ENCODE data around the gene IDE.
"Not testable (repeated sequence)": the region's sequence is repeated elsewhere in the genome, so short reads cannot be mapped to it uniquely, and the experiment has no call there.

IDE gene

DNA sequence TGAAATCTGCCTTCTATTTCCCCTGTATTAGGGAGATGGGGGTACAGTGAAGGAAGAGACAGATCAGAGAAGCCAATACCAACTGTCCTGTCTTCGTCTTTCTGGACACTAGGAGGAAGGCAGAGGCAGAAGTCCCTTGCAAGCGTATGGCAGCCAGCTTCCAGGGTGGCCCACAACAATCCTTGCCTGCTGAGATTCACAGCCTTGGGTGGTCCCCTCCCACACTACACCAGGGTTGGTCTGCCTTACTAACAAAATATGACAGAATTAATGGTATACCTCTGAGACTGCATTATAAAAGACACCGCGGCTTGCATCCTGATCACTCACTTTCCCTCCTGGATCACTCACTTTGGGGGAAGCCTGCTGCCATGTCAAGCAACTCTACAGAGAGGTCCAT is 90.4 kb downstream of the IDE start:
- no peak for DNase-seq

DNA sequence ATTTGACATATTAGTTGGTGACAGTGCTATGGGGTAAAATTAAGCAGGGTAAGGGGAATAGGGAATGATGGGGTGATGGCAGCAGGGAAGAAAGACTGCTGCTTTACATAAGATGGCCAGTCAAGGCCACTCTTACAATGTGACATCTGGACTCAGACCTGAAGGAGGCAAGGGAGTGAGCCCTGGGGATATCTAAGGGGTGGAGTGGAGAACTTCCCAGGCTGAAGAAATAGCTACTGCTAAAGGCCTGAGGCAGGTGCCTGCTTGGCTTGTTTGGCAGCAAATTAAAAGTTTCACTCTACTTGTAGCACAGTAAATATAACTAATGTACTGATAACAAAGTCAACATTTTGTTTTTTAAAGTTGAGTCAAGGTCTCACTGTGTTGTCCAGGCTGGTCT is 93.5 kb downstream of the IDE start:
- no peak for DNase-seq

DNA sequence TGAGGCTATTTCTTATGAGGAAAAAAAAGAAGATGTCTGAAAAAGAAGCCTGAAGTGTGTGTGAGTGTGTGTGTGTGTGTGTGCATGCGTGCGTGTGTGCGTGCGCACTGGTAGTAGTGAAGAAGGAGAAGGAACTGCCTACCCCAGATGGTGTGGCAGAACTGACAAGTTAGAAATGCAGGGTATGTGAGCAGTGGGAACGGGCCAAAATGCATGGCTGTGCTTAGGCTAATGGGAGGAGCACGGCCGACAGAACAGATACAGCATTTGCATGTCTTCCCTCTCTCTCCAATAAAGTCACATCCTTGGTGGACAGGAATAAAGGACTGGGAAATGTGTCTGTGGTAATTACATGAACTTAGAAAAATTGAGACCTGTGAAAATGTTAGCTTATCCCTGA is 94.3 kb downstream of the IDE start:
- DNase-seq: no peak

DNA sequence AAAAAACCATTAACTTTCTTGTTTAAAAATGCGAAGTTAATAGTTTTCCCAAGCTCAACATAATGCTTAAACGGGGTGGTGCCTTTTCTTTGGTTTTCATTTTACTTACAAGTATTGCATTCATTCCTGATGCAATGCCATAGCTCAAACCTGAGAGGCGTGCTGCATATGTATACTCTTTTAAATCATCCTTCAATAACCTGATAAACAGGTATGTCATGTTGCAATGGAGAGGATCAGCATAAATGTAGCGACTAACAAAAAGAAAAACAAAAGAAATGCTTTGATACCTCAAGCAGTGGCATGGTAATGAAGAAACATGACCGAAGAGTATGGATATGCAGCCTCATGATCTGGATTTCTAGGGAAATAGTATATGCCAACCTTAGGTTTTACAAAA is 95.4 kb downstream of the IDE start:
- DNase-seq: no peak

DNA sequence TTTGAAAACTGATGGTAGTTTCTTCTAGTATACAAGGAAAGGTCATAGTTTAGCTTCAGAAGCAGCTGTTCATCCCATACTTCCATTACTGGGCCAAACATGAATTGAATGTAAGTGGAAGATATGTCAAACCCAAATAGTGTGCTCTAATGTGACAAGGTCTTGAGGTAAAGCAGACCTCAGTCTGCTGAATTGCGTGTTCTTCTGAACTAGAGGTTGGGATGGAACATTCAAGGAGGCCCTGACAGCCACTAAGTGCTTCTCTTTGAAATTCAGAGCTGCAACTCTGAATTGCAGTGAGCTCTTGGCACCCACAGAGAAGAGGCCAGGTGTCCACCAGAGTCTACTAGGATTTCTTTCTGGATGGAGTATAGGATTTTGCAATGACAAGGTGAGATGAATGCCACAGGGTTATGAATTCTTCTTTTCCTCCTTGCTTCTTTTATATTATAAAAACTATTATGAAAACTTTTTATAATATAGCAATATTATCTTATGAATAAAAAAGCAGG is 98.5 kb downstream of the IDE start:
- no peak for DNase-seq

DNA sequence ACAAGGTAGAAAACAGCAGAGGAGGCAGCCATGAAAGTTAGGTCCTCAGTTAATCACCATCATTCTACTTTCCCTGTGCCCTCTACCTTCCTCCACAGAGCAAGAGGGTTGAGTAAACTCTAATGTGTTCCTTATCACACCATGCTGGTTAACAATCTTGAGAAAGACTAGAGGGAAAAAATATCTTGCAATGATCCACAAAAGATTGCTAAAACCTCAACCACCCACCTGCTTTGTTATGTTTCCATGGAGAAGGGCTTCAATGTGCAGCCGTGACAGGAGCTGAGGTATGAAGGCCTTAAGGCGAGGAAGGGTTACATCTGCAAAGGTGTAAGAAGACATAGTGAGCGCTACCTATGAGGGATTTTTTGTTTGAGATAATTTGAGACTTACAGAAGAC is 103.9 kb downstream of the IDE start:
- DNase-seq: no peak

DNA sequence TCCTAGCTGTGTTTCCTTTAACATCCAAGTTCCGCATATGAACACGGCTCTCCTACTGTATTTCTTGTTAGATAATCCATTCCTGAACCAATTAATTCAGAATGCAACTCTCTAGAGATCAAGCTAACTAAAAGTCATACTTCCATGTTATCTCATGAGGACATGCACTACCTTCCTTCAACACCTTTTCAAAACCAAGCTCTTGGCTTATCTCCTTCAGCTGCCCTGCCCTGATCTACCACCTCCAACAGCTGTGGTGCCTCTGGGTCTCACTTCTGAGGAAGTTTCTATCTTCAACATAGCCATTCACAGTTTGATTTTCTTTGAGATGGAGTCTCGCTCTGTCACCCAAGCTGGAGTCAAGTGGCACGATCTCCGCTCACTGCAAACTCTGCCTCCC is 109.5 kb downstream of the IDE start:
- no peak for DNase-seq

DNA sequence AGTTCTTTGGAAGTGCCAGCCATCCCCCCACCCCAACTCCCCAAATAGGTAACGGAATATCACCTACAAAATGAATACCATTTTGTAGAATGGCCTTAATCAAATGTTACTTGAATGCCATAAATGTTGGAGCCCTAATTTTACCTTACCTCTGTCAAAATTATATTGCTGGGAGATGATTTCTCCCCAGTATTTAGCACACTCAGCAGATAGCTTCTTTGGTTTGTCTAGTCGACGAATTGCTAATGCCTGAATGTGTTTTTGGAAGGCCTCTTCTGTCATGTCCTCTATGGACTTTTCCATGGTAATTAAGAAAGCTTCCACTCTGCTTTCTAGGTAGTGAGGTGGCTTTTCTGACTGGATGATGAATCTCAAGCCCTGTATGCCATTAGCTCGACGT is 110.3 kb downstream of the IDE start:
- no peak for DNase-seq

DNA sequence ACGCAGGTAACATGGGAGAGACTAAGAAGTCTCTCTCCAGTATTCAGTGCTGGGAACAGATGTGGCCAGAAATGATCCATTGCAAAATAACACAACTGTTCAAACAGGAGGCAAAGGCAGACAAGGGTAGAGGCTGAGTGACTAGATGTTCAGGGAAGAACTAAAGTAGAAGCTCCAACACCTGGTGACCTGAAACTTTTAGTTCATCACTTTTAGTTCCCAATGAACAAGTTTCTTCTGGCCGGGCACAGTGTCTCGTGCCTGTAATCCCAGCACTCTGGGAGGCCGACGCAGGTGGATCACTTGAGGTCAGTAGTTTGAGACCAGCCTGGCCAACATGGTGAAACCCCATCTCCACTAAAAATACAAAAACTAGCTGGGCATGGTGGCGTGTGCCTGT is 118.9 kb downstream of the IDE start:
- not testable (repeated sequence) for DNase-seq

DNA sequence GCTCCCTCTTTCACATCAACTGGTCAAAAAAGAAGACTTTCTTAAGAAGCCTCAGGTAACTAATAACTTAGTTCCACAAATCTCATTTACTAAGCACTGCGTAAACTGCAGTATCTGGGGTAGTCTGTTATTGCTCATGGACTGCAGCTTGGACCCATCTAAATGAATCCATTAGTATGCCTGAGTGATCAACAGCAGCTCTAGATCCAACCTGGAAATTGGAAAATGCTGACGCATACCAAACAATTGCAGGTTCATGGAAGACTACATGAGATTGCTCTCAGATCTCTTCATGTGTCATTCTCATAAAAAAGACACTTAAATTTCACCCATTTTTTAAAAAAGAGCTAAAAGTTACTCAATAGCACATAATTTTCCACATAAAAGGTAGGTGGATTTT is 121.6 kb downstream of the IDE start:
- no peak for DNase-seq

DNA sequence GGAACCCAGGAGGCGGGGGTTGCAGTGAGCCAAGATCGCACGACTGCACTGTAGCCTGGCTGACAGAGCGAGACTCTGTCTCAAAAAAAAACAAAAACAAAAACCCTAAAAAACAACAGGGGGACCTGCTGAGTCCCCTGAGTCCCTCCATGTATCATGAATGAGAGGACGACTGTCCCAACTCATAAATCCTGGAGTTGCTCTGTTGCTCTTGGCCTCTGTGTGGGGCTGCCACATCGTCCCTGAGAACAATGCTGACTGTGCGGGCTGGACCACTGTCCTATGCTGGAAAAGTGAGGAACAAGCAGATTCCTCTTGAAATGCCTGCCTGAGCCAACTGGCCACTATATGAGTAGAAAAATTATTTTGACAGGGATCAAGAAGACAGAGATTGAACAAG is 122.5 kb downstream of the IDE start:
- DNase-seq: no peak

DNA sequence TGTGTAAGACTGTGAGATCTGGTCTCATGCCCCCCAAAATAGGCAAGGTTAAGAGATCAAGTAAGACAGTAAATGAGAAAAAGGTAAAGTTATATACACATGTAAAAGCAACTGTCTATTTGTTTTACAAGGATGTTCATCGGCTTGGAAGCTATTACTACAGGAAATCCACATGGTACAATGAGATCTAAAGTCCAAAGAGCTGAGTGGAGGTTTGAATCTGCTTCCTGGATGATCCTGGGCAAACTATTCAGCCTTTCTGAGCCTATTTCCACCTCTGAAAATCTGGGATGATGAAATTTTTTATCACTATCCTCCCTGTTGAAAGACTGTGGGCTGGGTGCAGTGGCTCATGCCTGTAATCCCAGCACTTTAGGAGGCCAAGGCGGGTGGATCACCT is 123.0 kb downstream of the IDE start:
- no peak for DNase-seq

DNA sequence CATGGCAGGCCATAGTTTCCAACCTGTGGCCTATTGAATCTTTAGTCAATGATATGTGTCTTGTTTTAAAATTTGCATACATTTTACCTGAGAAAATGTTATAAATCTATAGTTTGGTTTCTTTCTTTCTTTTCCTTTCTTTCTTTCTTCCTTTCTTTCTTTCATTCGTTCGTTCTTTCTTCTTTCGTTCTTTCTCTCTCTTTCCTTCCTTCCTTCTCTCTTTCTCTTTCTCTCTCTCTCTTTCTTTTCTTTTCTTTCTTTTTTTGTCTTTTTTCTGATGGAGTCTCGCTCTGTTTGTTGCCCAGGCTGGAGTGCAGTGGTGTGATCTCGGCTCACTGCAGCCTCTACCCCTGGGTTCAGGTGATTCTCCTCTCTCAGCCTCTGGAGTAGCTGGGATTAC is 133.3 kb downstream of the IDE start:
- no peak for DNase-seq

DNA sequence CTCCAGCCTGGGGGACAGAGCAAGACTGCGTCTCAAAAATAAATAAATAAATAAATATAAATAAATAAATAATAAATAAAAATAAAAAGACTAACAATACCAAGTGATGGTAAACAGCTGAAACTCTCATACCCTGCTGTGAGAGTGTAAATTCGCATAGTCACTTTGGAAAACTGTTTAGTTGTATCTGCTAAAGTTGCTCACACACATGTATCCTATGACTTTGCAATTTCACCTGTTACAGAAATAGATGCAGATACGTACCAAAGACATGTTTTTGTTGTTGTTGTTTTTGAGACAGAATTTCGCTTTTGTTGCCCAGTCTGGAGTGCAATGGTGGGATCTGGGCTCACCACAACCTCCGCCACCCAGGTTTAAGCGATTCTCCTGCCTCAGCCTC is 135.7 kb downstream of the IDE start:
- DNase-seq: no peak

DNA sequence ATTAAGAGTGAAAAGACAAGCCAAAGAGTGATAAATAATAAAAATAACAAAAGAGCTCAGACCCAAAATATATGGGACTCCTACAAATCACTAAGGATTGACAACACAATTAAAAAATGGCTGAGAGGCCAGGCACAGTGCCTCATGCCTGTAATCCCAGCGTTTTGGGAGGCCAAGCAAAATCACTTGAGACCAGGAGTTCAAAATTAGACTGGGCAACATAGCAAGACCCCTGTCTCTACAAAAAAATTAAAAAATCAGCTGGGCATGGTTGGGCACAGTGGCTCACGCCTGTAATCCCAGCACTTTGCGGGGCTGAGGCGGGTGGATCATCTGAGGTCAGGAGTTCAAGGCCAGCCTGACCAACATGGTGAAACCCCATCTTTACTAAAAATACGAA is 137.3 kb downstream of the IDE start:
- DNase-seq: no peak

DNA sequence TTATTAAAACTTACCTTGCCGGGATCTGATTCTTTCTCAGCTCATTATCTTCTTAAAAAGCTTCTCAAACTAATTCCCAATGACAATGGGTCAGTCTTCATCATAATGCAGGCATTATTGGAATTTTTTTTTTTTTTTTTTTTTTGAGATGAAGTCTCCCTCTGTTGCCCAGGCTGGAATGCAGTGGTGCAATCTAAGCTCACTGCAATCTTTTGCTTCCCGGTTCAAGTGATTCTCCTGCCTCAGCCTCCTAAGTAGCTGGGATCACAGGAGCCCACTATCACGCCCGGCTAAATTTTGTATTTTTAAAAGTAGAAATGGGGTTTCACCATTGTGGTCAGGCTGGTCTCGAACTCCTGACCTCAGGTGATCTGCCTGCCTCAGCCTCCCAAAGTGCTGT is 137.8 kb downstream of the IDE start:
- DNase-seq: not testable (repeated sequence)

DNA sequence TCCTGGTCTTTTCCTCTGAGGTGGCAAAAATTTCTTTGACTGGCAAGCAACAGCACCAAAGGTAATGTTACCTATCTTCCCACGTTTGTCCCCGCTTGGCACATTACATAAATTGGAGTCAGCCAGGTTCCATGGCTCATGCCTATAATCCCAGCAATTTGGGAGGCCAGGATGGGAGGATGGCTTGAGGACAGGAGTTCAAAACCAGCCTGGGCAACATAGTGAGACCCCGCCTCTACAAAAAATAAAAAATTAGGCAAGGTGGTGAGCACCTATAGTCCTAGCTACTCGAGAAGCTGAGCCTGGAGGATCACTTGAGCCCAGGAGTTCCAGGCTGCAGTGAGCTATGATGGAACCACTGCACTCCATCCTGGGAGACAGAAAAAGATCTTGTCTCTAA is 139.5 kb downstream of the IDE start:
- DNase-seq: no peak

DNA sequence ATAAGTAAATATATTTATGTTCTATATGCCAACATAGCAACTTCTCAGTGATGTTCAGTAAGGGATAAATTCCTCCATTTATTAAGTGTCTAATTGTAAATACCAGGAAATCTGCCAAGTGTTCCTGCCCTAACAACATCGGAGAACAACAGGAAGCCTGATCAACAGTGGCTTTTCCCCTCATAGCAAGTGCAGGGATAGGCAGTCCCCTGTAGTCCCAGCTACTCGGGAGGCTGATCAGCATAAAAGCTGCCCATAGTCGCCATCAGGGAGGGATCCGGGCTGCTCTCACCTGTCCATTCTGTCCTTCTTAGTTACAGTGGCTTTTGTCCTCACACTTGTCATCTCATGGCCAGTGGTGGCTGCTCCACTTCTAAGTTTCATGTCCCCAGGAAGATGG is 141.3 kb downstream of the IDE start:
- DNase-seq: no peak

DNA sequence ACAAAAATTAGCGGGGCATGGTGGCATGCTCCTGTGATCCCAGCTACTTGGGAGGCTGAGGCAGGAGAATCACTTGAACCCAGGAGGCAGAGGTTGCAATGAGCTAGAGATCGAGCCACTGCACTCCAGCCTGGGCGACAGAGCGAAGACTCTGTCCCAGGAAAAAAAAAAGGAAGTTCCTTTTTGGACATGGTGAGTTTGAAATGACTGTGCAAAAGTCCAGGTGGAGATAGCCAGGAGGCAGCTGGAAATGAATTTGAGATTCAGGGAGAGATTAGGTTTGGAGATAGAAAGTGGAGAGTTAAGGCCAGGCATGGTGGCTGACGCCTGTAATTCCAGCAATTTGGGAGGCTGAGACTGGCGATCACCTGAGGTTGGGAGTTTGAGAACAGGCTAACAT is 143.8 kb downstream of the IDE start:
- DNase-seq: no peak

DNA sequence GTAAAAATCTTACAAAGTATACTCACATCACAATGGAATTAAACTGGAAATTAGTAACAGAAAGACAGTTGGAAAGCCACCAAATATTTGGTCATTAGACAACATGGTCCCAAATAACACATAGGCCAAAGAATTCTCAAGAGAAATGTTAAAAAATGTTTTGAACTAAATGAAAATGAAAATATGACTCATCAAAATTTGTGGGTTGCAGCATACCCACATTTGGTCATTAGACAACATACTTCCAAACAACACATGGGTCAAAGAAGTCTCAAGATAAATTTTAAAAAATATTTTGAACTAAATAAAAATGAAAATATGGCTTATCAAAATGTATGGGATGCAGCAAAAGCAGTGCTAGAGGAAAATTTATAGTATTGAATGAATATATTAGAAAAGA is 152.3 kb downstream of the IDE start:
- no peak for DNase-seq

DNA sequence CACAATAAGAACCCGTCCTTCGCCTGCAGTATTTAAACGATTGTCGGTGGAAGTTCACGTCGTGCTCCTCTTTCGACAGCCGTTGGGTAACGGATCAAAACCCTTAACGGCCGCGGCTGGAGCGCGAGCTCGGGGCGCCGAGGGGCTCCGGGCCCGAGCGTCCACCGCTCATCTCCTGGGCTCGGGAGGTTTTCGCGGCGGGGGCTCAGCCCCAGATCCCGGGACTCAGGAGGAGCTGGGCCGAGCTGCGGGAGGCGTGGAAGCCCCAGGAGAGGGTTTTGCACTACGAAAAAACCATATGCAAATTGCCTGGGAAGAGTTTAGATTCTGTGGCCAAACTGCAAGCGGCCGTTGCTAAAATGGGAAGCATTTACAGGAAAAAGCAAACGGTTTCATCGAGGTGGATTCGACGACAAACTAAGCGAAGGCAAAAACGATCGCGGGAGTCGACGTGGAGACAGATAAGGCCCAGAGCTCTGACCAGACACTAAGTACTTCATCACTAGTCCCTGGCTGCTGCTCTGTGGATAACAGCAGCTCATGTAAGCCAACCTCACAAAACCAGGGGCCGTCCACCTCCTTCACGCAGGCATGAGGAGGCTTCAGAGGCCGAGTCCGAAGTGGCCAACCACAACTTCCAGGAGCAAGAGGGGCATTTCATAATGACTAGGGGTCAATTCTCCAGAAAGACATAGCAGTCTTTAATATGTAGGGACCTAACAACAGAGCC is 153.2 kb downstream of the IDE start:
- DNase-seq: no peak

DNA sequence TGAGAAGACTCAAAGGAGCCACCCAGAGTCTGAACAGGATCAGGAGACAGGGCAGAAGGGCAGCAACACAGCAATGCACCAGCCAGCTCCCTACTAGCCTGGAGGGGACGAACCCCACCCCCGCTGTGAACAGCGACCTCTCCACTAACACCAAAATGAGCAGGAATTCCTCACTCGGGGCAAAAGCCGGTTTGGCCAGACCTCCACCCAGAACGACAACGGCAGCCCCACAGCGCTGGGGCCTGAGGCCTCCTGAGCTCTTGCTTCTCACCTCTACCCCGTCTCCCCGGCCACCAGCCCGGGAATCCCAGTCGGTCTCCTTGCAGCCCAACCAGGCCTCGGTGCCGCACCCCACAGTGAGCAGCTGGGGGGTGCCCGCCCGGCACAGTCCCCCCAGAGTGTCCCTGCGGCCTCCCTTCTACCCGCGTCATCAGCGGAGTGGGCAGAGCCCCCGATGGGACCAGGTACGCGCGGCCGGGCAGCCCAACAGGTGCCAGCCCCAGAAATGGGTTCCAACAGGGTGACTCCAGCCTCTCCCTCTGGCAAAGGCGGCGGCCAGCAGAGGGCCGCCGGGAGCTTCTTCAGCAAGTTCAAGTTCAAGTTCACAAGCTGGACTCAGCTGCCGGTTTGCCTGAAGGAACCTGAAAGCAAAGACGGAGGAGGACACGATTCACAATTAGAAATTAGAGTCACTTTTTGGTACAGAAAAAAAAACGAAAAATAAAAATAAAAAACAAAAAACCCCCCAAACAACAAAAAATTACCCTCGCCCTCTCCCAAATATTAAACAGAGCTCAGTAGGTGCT is 153.9 kb downstream of the IDE start:
- no peak for DNase-seq

DNA sequence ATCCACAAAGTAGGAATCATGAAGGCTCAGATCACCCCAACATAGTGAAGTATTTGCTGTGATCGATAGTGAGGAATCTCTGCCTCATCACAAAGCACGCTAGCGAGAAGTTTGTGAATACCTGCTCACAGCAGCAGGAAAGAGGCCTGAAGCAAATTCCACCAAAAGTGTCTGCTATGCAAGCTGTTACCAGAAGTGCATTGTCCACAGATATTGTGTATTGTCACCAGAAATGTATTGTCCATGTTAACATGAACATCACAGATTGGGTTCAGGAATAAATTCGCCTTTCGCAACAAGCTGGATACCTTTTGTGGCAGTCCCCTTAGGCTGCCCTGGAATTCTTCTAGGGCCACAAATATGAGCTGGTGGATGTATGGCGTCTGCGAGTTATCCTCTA is 155.0 kb downstream of the IDE start:
- no peak for DNase-seq

DNA sequence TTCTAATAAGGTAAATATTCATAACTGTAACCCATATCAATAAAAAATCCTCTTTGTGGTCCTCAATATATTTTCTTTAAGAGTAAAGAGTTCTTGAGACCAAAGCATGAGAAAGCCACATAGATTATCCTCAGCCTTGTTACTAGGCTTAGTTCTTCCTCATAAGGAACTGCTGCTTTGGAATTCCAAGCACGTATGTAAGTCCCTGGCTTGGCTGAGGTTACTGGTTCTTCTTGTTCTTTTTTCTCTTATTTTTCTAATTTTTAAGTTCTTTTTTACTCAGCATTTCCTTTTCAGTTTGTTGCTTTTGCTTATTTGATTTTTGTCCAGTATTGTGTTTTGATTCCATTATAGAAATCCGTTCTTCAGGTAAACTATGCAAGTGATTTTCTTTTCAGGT is 155.7 kb downstream of the IDE start:
- no peak for DNase-seq

DNA sequence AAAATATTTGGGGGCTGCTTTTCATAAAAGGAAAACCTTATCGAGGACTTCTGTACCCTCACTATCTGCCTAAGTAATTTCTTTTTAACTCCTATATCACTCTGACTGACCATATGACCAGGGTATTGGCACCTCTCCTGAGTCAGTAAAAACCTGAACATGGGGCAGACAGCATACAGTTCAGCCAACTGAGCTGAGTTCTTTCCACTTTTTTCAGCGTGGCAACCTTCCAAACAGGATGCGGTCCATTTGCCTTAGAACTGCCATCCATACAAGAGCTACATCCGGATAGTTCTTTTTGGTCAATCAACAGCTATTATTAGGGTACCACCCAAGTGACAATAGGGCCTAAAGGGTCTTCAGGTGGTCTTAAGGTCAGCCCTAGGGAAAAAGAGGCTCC is 160.4 kb downstream of the IDE start:
- DNase-seq: no peak

Data from effector CD4-positive, alpha-beta T cell (primary cell).